GM19035 (cell line): ENCODE results near the gene LRFN3.
"Not testable (repeated sequence)": the region's sequence is repeated elsewhere in the genome, so short reads cannot be mapped to it uniquely, and the experiment has no call there.

Experiments
- ATAC-seq: cut with Tn5 transposase; IDR thresholded peaks from one replicate; pipeline ENCODE4 v1.9.1; 2021; ENCODE audit not compliant: unreplicated experiment

LRFN3 gene

GRCh38 chr19:35938282-35939224 lies 2.4 kb downstream of the LRFN3 start:
- no peak for ATAC-seq

GRCh38 chr19:35939307-35940077 lies 3.3 kb downstream of the LRFN3 start:
- ATAC-seq: no peak

GRCh38 chr19:35940078-35940775 lies 4.1 kb downstream of the LRFN3 start:
- no peak for ATAC-seq

GRCh38 chr19:35940839-35941238 lies 4.7 kb downstream of the LRFN3 start:
- ATAC-seq: no peak

- ATAC-seq: no peak
These were observed 6.1 kb downstream of the LRFN3 start for GRCh38 chr19:35942235-35942634.

GRCh38 chr19:35943321-35944301 lies 7.4 kb downstream of the LRFN3 start:
- no peak for ATAC-seq

GRCh38 chr19:35944556-35944955 lies 8.4 kb downstream of the LRFN3 start:
- ATAC-seq: no peak

GRCh38 chr19:35945121-35945790 lies 9.1 kb downstream of the LRFN3 start:
- no peak for ATAC-seq

- ATAC-seq: no peak
These were observed 10.0 kb downstream of the LRFN3 start for GRCh38 chr19:35946203-35946602.

GRCh38 chr19:35949131-35949530 lies 13.0 kb downstream of the LRFN3 start:
- no peak for ATAC-seq

GRCh38 chr19:35955881-35956634 lies 19.9 kb downstream of the LRFN3 start:
- ATAC-seq: no peak

GRCh38 chr19:35957411-35957810 lies 21.2 kb downstream of the LRFN3 start:
- ATAC-seq: not testable (repeated sequence)

- ATAC-seq: no peak
These were observed 22.5 kb downstream of the LRFN3 start for GRCh38 chr19:35958660-35959039.

- no peak for ATAC-seq
These were observed 23.1 kb downstream of the LRFN3 start for GRCh38 chr19:35959040-35959967.

- ATAC-seq: no peak
These were observed 23.8 kb downstream of the LRFN3 start for GRCh38 chr19:35959968-35960320.

- ATAC-seq: no peak
These were observed 24.3 kb downstream of the LRFN3 start for GRCh38 chr19:35960432-35960972.

- no peak for ATAC-seq
These were observed 27.3 kb downstream of the LRFN3 start for GRCh38 chr19:35963514-35963913.

GRCh38 chr19:35966771-35967170 lies 30.6 kb downstream of the LRFN3 start:
- no peak for ATAC-seq
